GM12878 (cell line): ENCODE data around the gene OPRPN. TPM values are rescaled to one million over a fixed set of nuclear protein-coding genes. Genes with fewer than 3 reads are reported as not detected.

ENCODE experiments used
- ATAC-seq: fragments of 200-7000 bp; cut with Tn5 transposase; 3 replicates; pipeline ENCODE4 v1.9.1; 2020; ENCODE audit warnings: mild to moderate bottlenecking, moderate library complexity
- BruUV-seq: library from RNA; stranded (reverse); fragments of 400-500 nt; replicated peaks from 2 replicates; lab custom pipeline; 2021; lab: Mats Ljungman, UMichigan
- CTCF ChIA-PET: fragments of 300-600 bp; sonication (Branson Sonifier 250); formaldehyde crosslinking; extraction: SDS; loops from one replicate; lab custom pipeline; 2021; ENCODE audit warnings: inconsistent platforms; lab: Yijun Ruan, JAX
- POLR2A ChIA-PET: fragments of 350-600 bp; formaldehyde crosslinking; extraction: SDS; loops from one replicate; lab custom pipeline; 2021; ENCODE audit warnings: inconsistent platforms; lab: Charles Lee
- RAD21 ChIA-PET: fragments of 300-600 bp; sonication (Branson Sonifier 250); formaldehyde crosslinking; loops from one replicate; lab custom pipeline; 2023; ENCODE audit warnings: antibody characterized with exemption; ENCODE audit not compliant: unreplicated experiment; lab: Charles Lee
- SMC1A ChIA-PET: fragments of 300-600 bp; sonication (Branson Sonifier 250); formaldehyde crosslinking; loops from one replicate; lab custom pipeline; 2023; ENCODE audit not compliant: unreplicated experiment, uncharacterized antibody; lab: Charles Lee
- DNase-seq: peaks from one replicate; pipeline ENCODE4 v3.0.0-alpha.2; 2011; ENCODE audit warnings: low read depth, low spot score
- FAIRE-seq: peaks from 3 replicates; lab custom pipeline; 2011; peaks lifted over from hg19 to GRCh38; lab: Jason Lieb, UNC
- H2AFZ ChIP-seq: 2 replicates; pipeline ENCODE4 v1.6.0; 2011; ENCODE audit warnings: low read depth, low read length, control low read depth; ENCODE audit not compliant: control insufficient read depth
- H3K27ac ChIP-seq: 2 replicates; pipeline ENCODE4 v1.5.1; 2011; ENCODE audit warnings: control low read depth; ENCODE audit not compliant: control insufficient read depth, insufficient read depth
- H3K27me3 ChIP-seq, 2 experiments: replicated peaks in 1 of 2; 2 replicates each; pipeline versions ENCODE4 v1.6.0 to v1.6.1; 2011; ENCODE audit warnings: low read length in 1 of 2; ENCODE audit not compliant: control insufficient read depth in 2 of 2, insufficient read depth in 2 of 2
- H3K36me3 ChIP-seq, 2 experiments: 2 replicates each; pipeline ENCODE4 v1.5.1; 2011; ENCODE audit warnings: low read length in 1 of 2; ENCODE audit not compliant: control insufficient read depth in 2 of 2, insufficient read depth in 2 of 2
- H3K4me1 ChIP-seq: 2 replicates; pipeline ENCODE4 v1.6.1; 2011; ENCODE audit warnings: mild to moderate bottlenecking, low read length, moderate library complexity, mixed read lengths; ENCODE audit not compliant: control insufficient read depth, insufficient read depth
- H3K4me2 ChIP-seq: 2 replicates; pipeline ENCODE4 v1.6.0; 2011; ENCODE audit warnings: control low read depth; ENCODE audit not compliant: control insufficient read depth, insufficient read depth
- H3K4me3 ChIP-seq: fragments of 200-600 bp; sonication (generic); 2 replicates; pipeline ENCODE4 v1.5.1; 2016
- H3K79me2 ChIP-seq: 2 replicates; pipeline ENCODE4 v1.6.0; 2011; ENCODE audit warnings: low read length; ENCODE audit not compliant: control insufficient read depth, insufficient read depth
- H3K9ac ChIP-seq: 2 replicates; pipeline ENCODE4 v1.8.0; 2011; ENCODE audit warnings: low read length, control low read depth, mixed read lengths; ENCODE audit not compliant: control insufficient read depth, insufficient read depth
- H3K9me3 ChIP-seq: replicated peaks from 3 replicates; pipeline ENCODE4 v1.5.1; 2011; ENCODE audit warnings: mild to moderate bottlenecking, low read length; ENCODE audit not compliant: control insufficient read depth, insufficient read depth
- H4K20me1 ChIP-seq: 2 replicates; pipeline ENCODE4 v1.6.0; 2011; ENCODE audit not compliant: control insufficient read depth, insufficient read depth
- CHD1 ChIP-seq: IDR thresholded peaks from 2 replicates; pipeline ENCODE4 v1.6.1; 2012; ENCODE audit warnings: low read depth, low read length, improper control_type of control experiment
- CHD4 ChIP-seq: fragments of 200-600 bp; sonication (generic); IDR thresholded peaks from 2 replicates; pipeline ENCODE4 v1.6.1; 2016; ENCODE audit warnings: mild to moderate bottlenecking
- ETV6 ChIP-seq, 2 experiments: fragments of 450-650 bp in 1 of 2; IDR thresholded peaks in 1 of 2; conservative IDR thresholded peaks in 1 of 2; 2 replicates each; pipeline ENCODE4 v1.6.1; 2014; ENCODE audit warnings: antibody characterized with exemption in 1 of 2, borderline replicate concordance in 1 of 2, low read depth in 1 of 2, mild to moderate bottlenecking in 1 of 2, moderate library complexity in 1 of 2
- FOXM1 ChIP-seq: IDR thresholded peaks from 2 replicates; pipeline ENCODE4 v1.6.1; 2012; ENCODE audit warnings: low read depth, mild to moderate bottlenecking, inconsistent platforms, low read length, moderate library complexity
- IKZF1 ChIP-seq: fragments of 450-650 bp; conservative IDR thresholded peaks from 2 replicates; pipeline ENCODE4 v1.6.1; 2017; ENCODE audit warnings: antibody characterized with exemption, mild to moderate bottlenecking
- KDM1A ChIP-seq: fragments of 200-600 bp; sonication (generic); IDR thresholded peaks from 2 replicates; pipeline ENCODE4 v1.6.1; 2016; ENCODE audit warnings: borderline replicate concordance
- LARP7 ChIP-seq: fragments of 450-650 bp; IDR thresholded peaks from 2 replicates; pipeline ENCODE4 v1.6.1; 2017; ENCODE audit warnings: mild to moderate bottlenecking
- MEF2A ChIP-seq: IDR thresholded peaks from 2 replicates; pipeline ENCODE4 v1.6.1; 2011; ENCODE audit warnings: low read depth, mild to moderate bottlenecking, low read length, moderate library complexity; ENCODE audit not compliant: insufficient read depth
- REST ChIP-seq: IDR thresholded peaks from 2 replicates; pipeline ENCODE4 v1.6.1; 2012; ENCODE audit warnings: mild to moderate bottlenecking, low read depth, low read length
- SRF ChIP-seq, 2 experiments: IDR thresholded peaks; 2 replicates each; pipeline ENCODE4 v1.6.1; 2011; ENCODE audit warnings: low read depth in 2 of 2, low read length in 2 of 2, mild to moderate bottlenecking in 1 of 2, moderate library complexity in 1 of 2
- TARDBP ChIP-seq: IDR thresholded peaks from 2 replicates; pipeline ENCODE4 v1.6.1; 2016; ENCODE audit warnings: borderline replicate concordance
- WGBS: methylation state at CpG from one replicate; pipeline ENCODE4 v1.1.6; 2016; ENCODE audit warnings: low lambda C conversion rate; ENCODE audit not compliant: insufficient replicate concordance, insufficient coverage; ENCODE audit errors: missing lambda C conversion rate; 5-methylcytosine and 5-hydroxymethylcytosine counted together
- in situ Hi-C: fragments of 300-500 bp; cut with MboI; formaldehyde crosslinking; loops from 9 replicates; pipeline ENCODE4 v1.14.3; 2018; ENCODE audit warnings: mixed read lengths
- intact Hi-C: fragments of 100-400 bp; cut with micrococcal nuclease; formaldehyde crosslinking; loops from one replicate; pipeline ENCODE4 v1.14.2; 2022; ENCODE audit not compliant: unreplicated experiment
- polyA plus RNA-seq, 11 experiments: library from polyadenylated mRNA; depleted of rRNA in 4 of 11; unstranded in 6 of 11; stranded (reverse) in 5 of 11; fragments of >200 nt; fragmentation: Nextera tagmentation in 4 of 11; fragmentation: Illumina TruSeq in 1 of 11; extraction: Ambion mirVana in 4 of 11; extraction: Trizol in 1 of 11; gene quantifications; 1 replicate in 1 of 11; 2 replicates in 10 of 11; pipeline versions ENCODE4 v1.2.1 to v1.2.3, GENCODE V29; 2011 to 2016; ENCODE audit warnings: inconsistent platforms in 2 of 11, missing spikeins in 2 of 11, low read depth in 1 of 11
- total RNA-seq, 4 experiments: library from RNA; depleted of rRNA in 3 of 4; stranded (reverse); fragments of >200 nt in 3 of 4; fragmentation: Illumina TruSeq in 1 of 4; extraction: Trizol in 1 of 4; gene quantifications; 2 replicates each; pipeline versions ENCODE4 v1.2.1 to v1.2.3, GENCODE V29; 2013 to 2021
- TF ChIP-seq, protein P1 (sequence below): fragments of 450-650 bp; formaldehyde crosslinking; IDR thresholded peaks from 2 replicates; pipeline ENCODE4 v1.4.0; 2020; ENCODE audit warnings: mild to moderate bottlenecking, moderate library complexity
- TF ChIP-seq, protein P2 (sequence below): IDR thresholded peaks from 2 replicates; pipeline ENCODE4 v1.6.1; 2012; ENCODE audit warnings: low read length, inconsistent platforms
- TF ChIP-seq, protein P3 (sequence below): fragments of 450-650 bp; IDR thresholded peaks from 2 replicates; pipeline ENCODE4 v1.6.1; 2017; ENCODE audit warnings: antibody characterized with exemption, mild to moderate bottlenecking, moderate library complexity

Gene OPRPN
- total and polyA plus RNA-seq, 10 of the 15 experiments (the other 5 are each of a cell fraction or from before 2014, with no cell fraction given) = 0.16 to 0.33 TPM; not detected in 8

- Histone ChIP-seq H4K20me1 (no peaks in the 10 kb centered on the region), H3K4me1 (no peaks in the 10 kb centered on the region), H3K36me3 (no peaks in the 10 kb centered on the region), H2AFZ (no peak overlapping the region), H3K4me2 (no peak overlapping the region), H3K9me3 (no peaks in the 10 kb centered on the region), H3K4me3 (no peak overlapping the region), H3K9ac (no peak overlapping the region), H3K27me3 (no peaks in the 10 kb centered on the region), H3K79me2 (no peaks in the 10 kb centered on the region), H3K27ac (no peak overlapping the region)
- intact Hi-C loops (no loop called here), in situ Hi-C loops (no loop called here)
- ChIA-PET RAD21 (no interaction called here), SMC1A (no interaction called here), POLR2A (no interaction called here), CTCF (no interaction called here)
- FAIRE-seq (no peak), ATAC-seq (no peak), DNase-seq (no peak)
- 21% methylated on average over 4 of the region's 4 CpGs for WGBS
- no TSS peak for BruUV-seq
- TF ChIP-seq CHD4 (no peak), TARDBP (no peak), MEF2A (no peak), ETV6 (conservative IDR thresholded peaks at IDR 0.05 in 1 of 2, IDR thresholded peaks at IDR 0.05 in 1 of 2; ENCODE audit: borderline replicate concordance in 1 of 2, low read depth in 1 of 2) (no peak), CHD1 (no peak), FOXM1 (no peak), KDM1A (no peak), LARP7 (no peak), REST (no peak), IKZF1 (no peak), SRF (IDR thresholded peaks at IDR 0.05; ENCODE audit: low read depth in 2 of 2, low read length in 2 of 2) (no peak)
- TF ChIP-seq, protein P1, sequence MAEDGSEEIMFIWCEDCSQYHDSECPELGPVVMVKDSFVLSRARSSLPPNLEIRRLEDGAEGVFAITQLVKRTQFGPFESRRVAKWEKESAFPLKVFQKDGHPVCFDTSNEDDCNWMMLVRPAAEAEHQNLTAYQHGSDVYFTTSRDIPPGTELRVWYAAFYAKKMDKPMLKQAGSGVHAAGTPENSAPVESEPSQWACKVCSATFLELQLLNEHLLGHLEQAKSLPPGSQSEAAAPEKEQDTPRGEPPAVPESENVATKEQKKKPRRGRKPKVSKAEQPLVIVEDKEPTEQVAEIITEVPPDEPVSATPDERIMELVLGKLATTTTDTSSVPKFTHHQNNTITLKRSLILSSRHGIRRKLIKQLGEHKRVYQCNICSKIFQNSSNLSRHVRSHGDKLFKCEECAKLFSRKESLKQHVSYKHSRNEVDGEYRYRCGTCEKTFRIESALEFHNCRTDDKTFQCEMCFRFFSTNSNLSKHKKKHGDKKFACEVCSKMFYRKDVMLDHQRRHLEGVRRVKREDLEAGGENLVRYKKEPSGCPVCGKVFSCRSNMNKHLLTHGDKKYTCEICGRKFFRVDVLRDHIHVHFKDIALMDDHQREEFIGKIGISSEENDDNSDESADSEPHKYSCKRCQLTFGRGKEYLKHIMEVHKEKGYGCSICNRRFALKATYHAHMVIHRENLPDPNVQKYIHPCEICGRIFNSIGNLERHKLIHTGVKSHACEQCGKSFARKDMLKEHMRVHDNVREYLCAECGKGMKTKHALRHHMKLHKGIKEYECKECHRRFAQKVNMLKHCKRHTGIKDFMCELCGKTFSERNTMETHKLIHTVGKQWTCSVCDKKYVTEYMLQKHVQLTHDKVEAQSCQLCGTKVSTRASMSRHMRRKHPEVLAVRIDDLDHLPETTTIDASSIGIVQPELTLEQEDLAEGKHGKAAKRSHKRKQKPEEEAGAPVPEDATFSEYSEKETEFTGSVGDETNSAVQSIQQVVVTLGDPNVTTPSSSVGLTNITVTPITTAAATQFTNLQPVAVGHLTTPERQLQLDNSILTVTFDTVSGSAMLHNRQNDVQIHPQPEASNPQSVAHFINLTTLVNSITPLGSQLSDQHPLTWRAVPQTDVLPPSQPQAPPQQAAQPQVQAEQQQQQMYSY (CRISPR knock-in tag) = no peak
- TF ChIP-seq, protein P2, sequence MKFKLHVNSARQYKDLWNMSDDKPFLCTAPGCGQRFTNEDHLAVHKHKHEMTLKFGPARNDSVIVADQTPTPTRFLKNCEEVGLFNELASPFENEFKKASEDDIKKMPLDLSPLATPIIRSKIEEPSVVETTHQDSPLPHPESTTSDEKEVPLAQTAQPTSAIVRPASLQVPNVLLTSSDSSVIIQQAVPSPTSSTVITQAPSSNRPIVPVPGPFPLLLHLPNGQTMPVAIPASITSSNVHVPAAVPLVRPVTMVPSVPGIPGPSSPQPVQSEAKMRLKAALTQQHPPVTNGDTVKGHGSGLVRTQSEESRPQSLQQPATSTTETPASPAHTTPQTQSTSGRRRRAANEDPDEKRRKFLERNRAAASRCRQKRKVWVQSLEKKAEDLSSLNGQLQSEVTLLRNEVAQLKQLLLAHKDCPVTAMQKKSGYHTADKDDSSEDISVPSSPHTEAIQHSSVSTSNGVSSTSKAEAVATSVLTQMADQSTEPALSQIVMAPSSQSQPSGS = no peak
- TF ChIP-seq, protein P3, sequence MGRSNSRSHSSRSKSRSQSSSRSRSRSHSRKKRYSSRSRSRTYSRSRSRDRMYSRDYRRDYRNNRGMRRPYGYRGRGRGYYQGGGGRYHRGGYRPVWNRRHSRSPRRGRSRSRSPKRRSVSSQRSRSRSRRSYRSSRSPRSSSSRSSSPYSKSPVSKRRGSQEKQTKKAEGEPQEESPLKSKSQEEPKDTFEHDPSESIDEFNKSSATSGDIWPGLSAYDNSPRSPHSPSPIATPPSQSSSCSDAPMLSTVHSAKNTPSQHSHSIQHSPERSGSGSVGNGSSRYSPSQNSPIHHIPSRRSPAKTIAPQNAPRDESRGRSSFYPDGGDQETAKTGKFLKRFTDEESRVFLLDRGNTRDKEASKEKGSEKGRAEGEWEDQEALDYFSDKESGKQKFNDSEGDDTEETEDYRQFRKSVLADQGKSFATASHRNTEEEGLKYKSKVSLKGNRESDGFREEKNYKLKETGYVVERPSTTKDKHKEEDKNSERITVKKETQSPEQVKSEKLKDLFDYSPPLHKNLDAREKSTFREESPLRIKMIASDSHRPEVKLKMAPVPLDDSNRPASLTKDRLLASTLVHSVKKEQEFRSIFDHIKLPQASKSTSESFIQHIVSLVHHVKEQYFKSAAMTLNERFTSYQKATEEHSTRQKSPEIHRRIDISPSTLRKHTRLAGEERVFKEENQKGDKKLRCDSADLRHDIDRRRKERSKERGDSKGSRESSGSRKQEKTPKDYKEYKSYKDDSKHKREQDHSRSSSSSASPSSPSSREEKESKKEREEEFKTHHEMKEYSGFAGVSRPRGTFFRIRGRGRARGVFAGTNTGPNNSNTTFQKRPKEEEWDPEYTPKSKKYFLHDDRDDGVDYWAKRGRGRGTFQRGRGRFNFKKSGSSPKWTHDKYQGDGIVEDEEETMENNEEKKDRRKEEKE = no peak
These were observed 25.8 kb upstream of the OPRPN start for GRCh38 chr4:70371987-70372386.
